GM18508 (cell line): Measurements from ENCODE around the gene EPHX1.

Experiments used
- ATAC-seq: cut with Tn5 transposase; IDR thresholded peaks from one replicate; pipeline ENCODE4 v1.9.1; 2021; ENCODE audit warnings: moderate number of reproducible peaks; ENCODE audit not compliant: insufficient read depth, unreplicated experiment

The EPHX1 gene

GRCh38 chr1:225859151-225859550 is 49.2 kb downstream of the EPHX1 start:
- no peak for ATAC-seq

GRCh38 chr1:225860107-225860506 is 50.2 kb downstream of the EPHX1 start:
- no peak for ATAC-seq

GRCh38 chr1:225860876-225861441 is 51.0 kb downstream of the EPHX1 start:
- no peak for ATAC-seq

GRCh38 chr1:225861834-225862580 is 52.1 kb downstream of the EPHX1 start:
- no peak for ATAC-seq

- ATAC-seq, result no peak
Observed at GRCh38 chr1:225862581-225862950, 52.6 kb downstream of the EPHX1 start.

- ATAC-seq, result no peak
Observed at GRCh38 chr1:225863167-225863566, 53.2 kb downstream of the EPHX1 start.

GRCh38 chr1:225865514-225865913 is 55.6 kb downstream of the EPHX1 start:
- no peak for ATAC-seq

GRCh38 chr1:225866061-225866837 is 56.3 kb downstream of the EPHX1 start:
- no peak for ATAC-seq

GRCh38 chr1:225866981-225867380 is 57.1 kb downstream of the EPHX1 start:
- no peak for ATAC-seq

GRCh38 chr1:225868631-225869330 is 58.9 kb downstream of the EPHX1 start:
- ATAC-seq, result no peak

- ATAC-seq, result no peak
Observed at GRCh38 chr1:225870911-225871310, 61.0 kb downstream of the EPHX1 start.

GRCh38 chr1:225871359-225872074 is 61.6 kb downstream of the EPHX1 start:
- ATAC-seq, result no peak

- ATAC-seq, result no peak
Observed at GRCh38 chr1:225872075-225872430, 62.1 kb downstream of the EPHX1 start.

GRCh38 chr1:225873281-225873850 is 63.4 kb downstream of the EPHX1 start:
- ATAC-seq, result no peak

GRCh38 chr1:225874431-225874830 is 64.5 kb downstream of the EPHX1 start:
- no peak for ATAC-seq

- no peak for ATAC-seq
Observed at GRCh38 chr1:225875044-225875815, 65.3 kb downstream of the EPHX1 start.

GRCh38 chr1:225876900-225877510 is 67.1 kb downstream of the EPHX1 start:
- no peak for ATAC-seq

- no peak for ATAC-seq
Observed at GRCh38 chr1:225877580-225877979, 67.7 kb downstream of the EPHX1 start.

- no peak for ATAC-seq
Observed at GRCh38 chr1:225878282-225878681, 68.4 kb downstream of the EPHX1 start.
